Glomerular visceral epithelial cell (primary cell): ENCODE data around the gene HSD17B10.
A peak's percentile ranks its signal among the peaks of the same experiment; 100 is the strongest.
"Not testable (repeated sequence)": the region's sequence is repeated elsewhere in the genome, so short reads cannot be mapped to it uniquely, and the experiment has no call there.

Experiments used
- DNase-seq: peaks from one replicate; pipeline ENCODE4 v3.0.0-alpha.2; 2016; ENCODE audit errors: extremely low spot score

HSD17B10 gene

GRCh38 chrX:53437206-53437605, 3.0 kb upstream of the HSD17B10 start:
- no peak for DNase-seq

- peak; percentile 61 for DNase-seq
Measured at GRCh38 chrX:53435997-53436396, 1.8 kb upstream of the HSD17B10 start.

- no peak for DNase-seq
Measured at GRCh38 chrX:53430231-53430630, 3.9 kb downstream of the HSD17B10 start.

GRCh38 chrX:53429755-53430154, 4.4 kb downstream of the HSD17B10 start:
- DNase-seq, result no peak

GRCh38 chrX:53422861-53423306, 11.3 kb downstream of the HSD17B10 start, which contains the start of gene RIBC1:
Gene RIBC1, plus strand, starts transcription at chrX:53422873. Its CDS starts 3,404 bp downstream, at chrX:53426277.
- no peak for DNase-seq

GRCh38 chrX:53422086-53422860, 11.9 kb downstream of the HSD17B10 start, which contains the start of gene SMC1A:
Gene SMC1A, minus strand, starts transcription at chrX:53422654. Its CDS starts 54 bp downstream, at chrX:53422600.
- DNase-seq, result peak; percentile 96

- no peak for DNase-seq
Measured at GRCh38 chrX:53421772-53422085, 12.4 kb downstream of the HSD17B10 start.

- DNase-seq, result no peak
Measured at GRCh38 chrX:53421125-53421524, 13.0 kb downstream of the HSD17B10 start.

GRCh38 chrX:53420351-53420750, 13.8 kb downstream of the HSD17B10 start:
- DNase-seq, result not testable (repeated sequence)

- no peak for DNase-seq
Measured at GRCh38 chrX:53412446-53412845, 21.7 kb downstream of the HSD17B10 start.

- DNase-seq, result no peak
Measured at GRCh38 chrX:53403535-53403934, 30.6 kb downstream of the HSD17B10 start.

GRCh38 chrX:53398216-53398615, 36.0 kb downstream of the HSD17B10 start:
- DNase-seq, result no peak

- DNase-seq, result no peak
Measured at GRCh38 chrX:53395605-53396298, 38.4 kb downstream of the HSD17B10 start.

- no peak for DNase-seq
Measured at GRCh38 chrX:53383376-53384076, 50.6 kb downstream of the HSD17B10 start.
